Stimulated activated CD8-positive, alpha-beta memory T cell treated with anti-CD3 and anti-CD28 coated beads, Interleukin-12 subunit alpha, Interleukin-12 subunit beta, amount 100 ng/mL, for 1 hour (primary cell): ENCODE measurements around the gene ZNF473.
"Not testable (repeated sequence)": the region's sequence is repeated elsewhere in the genome, so short reads cannot be mapped to it uniquely, and the experiment has no call there.

Source experiments
- DNase-seq: peaks from one replicate; pipeline ENCODE4 v3.0.0-alpha.2; 2020; ENCODE audit warnings: low read depth

ZNF473 gene

GRCh38 chr19:50099696-50100095 lies 73.9 kb downstream of the ZNF473 start:
- DNase-seq: not testable (repeated sequence)

DNA sequence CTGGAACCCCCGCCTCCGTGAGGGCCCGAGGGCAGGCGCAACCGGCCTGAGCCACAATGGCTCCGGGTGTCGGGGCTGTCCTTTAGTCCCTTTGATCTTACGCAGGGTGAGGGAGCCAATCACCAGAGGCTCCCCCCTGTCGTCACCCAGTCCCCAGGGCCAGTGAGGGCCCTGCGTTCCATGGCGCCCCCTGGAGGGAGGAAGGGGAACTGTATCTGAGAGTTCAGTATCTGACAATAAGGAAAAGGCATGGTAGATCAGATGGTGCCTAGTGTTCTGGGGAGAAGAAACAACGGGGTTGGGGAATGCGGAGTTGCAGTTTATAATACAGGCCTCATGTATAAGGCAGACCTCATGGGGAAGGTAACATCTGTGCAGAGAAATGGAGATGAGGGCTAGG lies 75.1 kb downstream of the ZNF473 start:
- DNase-seq: not testable (repeated sequence)
